HG03064 (cell line): ENCODE results near the gene IL4I1.
A peak's percentile ranks its signal among the peaks of the same experiment; 100 is the strongest.

Experiments used
- ATAC-seq: cut with Tn5 transposase; IDR thresholded peaks from one replicate; pipeline ENCODE4 v1.9.1; 2021; ENCODE audit warnings: low read depth; ENCODE audit not compliant: unreplicated experiment

IL4I1 gene

GRCh38 chr19:49866933-49867782, 29.5 kb downstream of the IL4I1 start, which contains the start of gene PNKP:
Gene PNKP (minus strand): TSS chr19:49867576. CDS start chr19:49867204, 372 bp downstream.
- ATAC-seq = peak; percentile 36

DNA sequence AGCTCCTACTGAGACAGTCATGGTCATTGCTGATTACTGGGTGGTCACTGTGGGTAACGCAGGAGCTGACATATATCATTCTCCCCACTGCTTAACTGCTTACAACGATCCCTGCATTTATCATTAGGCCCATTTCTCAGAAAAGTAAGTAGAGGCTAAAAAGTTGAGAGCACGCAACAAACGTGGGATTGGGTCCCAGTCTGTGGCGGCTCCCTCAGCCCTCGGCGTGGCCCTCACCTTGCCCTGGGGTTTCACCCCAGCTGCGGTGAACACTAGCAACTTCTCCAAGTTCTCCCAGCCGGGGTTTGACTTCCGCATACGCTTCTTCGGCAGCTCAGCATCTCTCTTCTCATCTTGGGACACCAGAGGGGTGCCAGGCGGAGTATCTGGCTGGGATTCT, 31.8 kb downstream of the IL4I1 start:
- no peak for ATAC-seq

DNA sequence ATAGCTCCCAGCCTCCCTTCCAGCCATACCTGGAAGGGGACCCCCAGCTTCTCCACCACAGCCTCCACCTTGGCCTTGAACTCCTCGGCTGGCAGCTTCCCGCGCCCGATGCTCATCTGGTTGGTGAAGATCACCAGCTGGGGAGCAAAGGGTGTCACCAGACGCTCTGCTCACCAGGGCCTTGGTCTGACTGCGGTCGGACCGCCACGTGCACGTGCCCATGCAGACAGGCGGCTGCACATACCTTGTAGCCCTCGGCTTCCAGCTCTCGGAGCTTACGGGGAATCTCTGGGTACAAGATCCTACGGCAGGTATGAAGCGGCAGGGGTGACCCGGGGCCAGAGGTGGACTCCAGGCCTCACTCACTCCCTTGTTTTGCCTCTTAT, 32.8 kb downstream of the IL4I1 start:
- no peak for ATAC-seq

GRCh38 chr19:49863254-49863934, 33.3 kb downstream of the IL4I1 start:
- ATAC-seq = no peak

DNA sequence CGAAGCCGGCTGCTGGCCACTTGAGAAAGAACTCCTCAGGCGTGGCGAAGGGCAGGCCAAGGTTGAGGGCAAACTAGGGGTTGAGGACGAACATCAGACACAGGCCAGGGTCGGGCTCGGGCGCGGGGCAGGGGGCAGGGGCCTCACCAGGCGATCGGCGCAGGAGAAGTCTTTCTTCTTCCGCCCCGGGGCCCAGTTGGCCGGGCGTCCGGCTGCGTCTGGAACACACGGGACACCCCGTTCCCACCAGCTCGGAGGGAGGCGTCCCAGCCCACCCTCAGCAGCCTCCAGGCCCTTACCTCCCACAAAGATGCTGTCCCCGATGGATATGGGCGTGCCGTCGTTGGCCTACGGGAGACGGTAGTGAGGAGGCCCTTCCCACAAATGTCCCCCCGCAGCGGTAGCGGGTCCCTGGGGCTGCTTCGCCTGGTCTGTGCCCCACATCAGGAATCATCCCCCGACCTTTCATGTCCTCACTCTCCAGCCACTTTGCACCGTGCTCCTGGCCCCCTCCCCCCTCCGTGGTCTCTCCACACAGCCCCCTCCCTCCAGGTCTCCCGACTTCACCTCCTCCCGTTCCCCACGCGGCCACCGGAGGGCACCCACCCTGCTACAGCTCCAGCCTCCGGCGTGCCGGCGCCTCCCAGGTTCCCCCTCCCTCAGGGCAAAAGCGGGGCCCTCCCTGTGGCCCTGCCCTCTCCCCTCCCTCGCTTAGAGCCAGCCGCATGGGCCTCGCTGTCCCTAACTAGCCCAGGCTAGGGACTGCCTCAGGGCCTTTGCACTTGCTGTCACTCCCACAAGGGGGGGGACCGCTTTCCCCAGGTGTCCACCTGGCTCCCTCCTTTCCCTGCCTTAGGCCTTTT, 34.1 kb downstream of the IL4I1 start:
- no peak for ATAC-seq

GRCh38 chr19:49861541-49862378, 34.9 kb downstream of the IL4I1 start:
- ATAC-seq = no peak

- no peak for ATAC-seq
Observed at GRCh38 chr19:49861107-49861506, 35.6 kb downstream of the IL4I1 start.

DNA sequence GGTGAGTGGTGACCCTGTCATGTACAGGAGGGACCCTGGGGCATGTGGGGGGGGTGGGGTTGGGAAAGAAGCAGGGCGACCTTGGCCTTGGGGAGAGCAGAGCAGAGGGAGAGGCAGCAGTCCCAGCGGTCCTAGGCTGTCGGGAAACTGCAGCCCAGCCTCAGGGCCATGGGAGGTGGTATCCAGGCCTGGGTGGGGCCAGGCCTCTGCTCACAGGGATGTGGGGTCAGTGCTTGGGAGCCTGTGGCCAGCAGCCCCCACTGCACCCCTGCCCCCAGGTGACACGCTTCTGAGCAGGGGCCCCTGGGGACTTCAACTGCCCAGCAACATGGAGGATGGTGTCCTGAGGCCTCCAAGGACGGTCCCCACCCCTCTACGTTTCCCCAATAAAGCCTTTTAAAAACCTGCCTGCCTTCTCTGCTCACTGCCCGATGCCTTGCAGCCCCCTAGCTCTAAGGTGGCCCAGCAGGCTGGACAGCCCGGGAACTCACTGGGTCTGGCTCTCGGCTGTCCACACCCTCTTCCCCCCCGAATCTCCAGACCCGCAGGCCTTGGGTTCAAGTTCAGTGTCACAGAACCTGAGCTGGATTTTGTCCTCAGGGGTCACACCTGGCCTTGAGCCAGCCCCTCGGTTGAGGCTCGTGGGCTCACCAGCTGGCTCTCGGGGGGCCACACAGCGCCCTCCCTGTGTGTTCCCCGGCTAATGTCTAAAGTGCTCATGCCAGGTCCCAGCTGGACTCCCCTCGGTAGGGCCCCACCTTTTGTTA, 36.2 kb downstream of the IL4I1 start:
- ATAC-seq = no peak

DNA sequence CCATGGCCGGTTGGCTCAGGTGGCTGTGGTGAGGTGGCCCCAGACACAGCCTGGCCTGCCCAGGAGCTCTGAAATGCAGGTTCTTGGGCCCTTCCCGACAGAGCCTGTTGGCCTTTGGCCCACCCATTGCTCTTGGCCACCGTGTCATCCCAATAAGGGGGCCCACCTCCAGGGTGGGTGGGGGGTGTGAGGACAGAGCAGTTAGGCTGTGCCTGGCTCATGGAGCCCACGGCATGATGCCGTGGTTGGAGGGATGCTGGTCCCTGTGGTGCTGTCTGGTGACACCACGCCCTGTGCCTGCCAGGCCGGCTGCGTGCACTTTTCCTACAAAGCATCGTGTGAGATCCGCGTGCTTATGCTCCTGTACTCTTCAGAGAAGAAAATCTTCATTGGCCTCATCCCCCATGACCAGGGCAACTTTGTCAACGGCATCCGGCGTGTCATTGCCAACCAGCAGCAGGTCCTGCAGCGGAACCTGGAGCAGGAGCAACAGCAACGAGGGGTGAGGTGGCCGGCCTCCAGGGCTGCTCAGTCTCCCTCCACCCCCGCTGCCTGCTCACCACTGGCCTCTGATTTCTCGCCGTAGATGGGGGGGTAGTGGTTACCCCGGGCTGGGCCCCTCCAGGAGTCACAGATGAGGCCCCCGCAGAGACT, 36.9 kb downstream of the IL4I1 start:
- no peak for ATAC-seq

DNA sequence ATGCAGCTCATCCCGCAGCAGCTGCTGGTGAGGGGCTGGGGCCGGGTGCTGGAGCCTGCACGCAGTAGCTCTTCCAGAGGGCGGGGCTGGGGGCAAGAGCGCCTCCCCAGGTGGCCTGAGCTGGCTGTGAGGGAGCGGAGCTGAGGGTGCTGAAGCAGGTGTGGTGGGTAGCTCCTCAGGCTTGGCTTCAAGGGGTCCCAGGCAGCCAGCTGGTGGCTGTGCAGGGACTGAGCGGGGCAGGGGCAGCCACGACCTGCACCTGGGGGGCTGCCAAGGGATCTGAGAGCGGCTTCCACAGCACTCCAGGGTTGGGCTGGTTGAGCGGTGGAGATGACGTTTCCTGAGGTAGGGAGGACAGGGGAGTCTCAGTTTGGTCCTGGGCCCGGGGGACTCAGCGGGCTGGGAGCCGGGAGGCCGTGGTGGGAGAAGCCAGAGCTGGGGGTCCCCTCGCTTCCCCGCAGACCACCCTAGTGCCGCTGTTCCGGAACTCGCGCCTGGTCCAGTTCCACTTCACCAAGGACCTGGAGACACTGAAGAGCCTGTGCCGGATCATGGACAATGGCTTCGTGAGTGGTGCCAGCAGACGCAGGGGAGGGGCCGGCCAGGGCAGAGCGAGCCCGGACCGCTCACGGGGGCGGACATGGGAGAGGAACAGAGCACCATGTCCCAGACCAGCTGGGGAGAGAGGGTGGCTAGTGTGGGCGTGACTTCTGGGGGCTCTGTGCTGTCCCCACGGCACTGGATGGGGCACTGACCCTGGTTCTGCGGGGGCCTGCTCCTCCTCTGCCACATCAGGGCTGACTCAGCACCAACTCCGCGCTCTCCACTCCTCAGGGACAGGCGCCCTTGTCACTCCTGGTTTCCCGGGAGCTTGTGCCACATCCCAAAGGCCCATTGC, 38.4 kb downstream of the IL4I1 start:
- ATAC-seq = no peak

DNA sequence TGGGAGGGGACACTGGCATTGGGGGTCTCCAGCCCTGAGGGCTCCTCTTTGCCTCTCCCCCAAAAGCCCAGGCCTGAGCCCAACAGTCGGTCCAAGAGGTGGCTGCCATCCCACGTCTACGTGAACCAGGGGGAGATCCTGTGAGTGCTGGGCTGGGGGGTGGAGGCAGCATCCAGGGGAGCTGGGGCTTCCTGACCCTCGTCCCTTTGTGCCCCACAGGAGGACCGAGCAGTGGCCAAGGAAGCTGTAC, 38.9 kb downstream of the IL4I1 start:
- no peak for ATAC-seq

GRCh38 chr19:49857061-49857837, 39.4 kb downstream of the IL4I1 start:
- ATAC-seq = no peak

DNA sequence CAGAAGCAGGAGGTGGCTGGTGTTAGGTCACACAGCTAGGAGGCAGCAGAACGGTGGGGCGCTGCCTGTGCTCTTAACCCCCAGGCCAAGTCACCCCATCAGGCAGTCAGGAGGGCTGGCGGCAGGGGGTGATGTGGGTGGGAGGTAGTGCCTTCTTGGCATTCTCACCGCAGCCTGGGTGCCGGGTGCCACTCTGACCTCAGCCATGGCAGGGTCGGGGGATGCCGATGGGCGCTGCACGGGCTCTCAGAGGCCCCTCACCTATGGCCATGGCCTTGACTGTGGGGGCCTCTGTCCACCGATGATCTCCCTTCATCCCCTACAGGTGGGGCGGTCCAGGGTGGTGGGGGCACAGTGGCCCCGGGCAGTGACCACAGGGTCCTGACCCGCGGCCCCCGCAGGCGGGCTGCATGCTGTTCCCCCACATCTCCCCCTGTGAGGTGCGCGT, 40.1 kb downstream of the IL4I1 start:
- ATAC-seq = no peak

- no peak for ATAC-seq
Observed at GRCh38 chr19:49855676-49856573, 40.8 kb downstream of the IL4I1 start.

GRCh38 chr19:49855277-49855675, 41.4 kb downstream of the IL4I1 start:
- ATAC-seq = no peak
